ENCODE measurements around the gene PITRM1.

PITRM1 gene

GRCh38 chr10:3090914-3091787 lies 81.4 kb downstream of the PITRM1 start:
- Histone ChIP-seq H3K36me3 (no peaks in the 10 kb centered on the region), H3K4me3 (no peak overlapping the region), H3K27ac (peak overlapping the region; percentile 62 to 69), H3K9me3 (no peaks in the 10 kb centered on the region), H3K27me3 (no peaks in the 10 kb centered on the region), H3K4me1 (peaks cover 3 to 52% (median 27%) of the 10 kb centered on the region in 4 donors)
- no peak for TF ChIP-seq CTCF (IDR thresholded peaks at IDR 0.05)
- DNase-seq, result peak in 1 of 2 donors; percentile 80
- intact Hi-C loops (cut with DNase I; ENCODE audit: low total_unique reads), result no loop called here

GRCh38 chr10:3090388-3090787 lies 82.2 kb downstream of the PITRM1 start:
- intact Hi-C loops (cut with DNase I; ENCODE audit: low total_unique reads), result no loop called here
- peak in 1 of 2 donors; percentile 60 for DNase-seq
- Histone ChIP-seq H3K4me1 (peaks cover 3 to 46% (median 23%) of the 10 kb centered on the region in 4 donors), H3K9me3 (no peaks in the 10 kb centered on the region), H3K27ac (peak overlapping the region; percentile 62 to 69), H3K27me3 (no peaks in the 10 kb centered on the region), H3K4me3 (no peak overlapping the region), H3K36me3 (no peaks in the 10 kb centered on the region)
- no peak for TF ChIP-seq CTCF (IDR thresholded peaks at IDR 0.05)
